HL-60 (cell line): Measurements from ENCODE around the gene UBE2QL1.

Source experiments
- DNase-seq, 2 experiments: peaks; one replicate each; pipeline ENCODE4 v3.0.0-alpha.2; 2010 to 2020; ENCODE audit warnings: low read depth in 1 of 2, low spot score in 1 of 2
- H3K27ac ChIP-seq: fragments of 250-450 bp; sonication (Bioruptor Pico); replicated peaks from 2 replicates; pipeline ENCODE4 v1.5.1; 2020; ENCODE audit warnings: mild to moderate bottlenecking, moderate library complexity
- H3K27me3 ChIP-seq: fragments of 250-450 bp; sonication (Bioruptor Pico); 2 replicates; pipeline ENCODE4 v1.5.1; 2021; ENCODE audit warnings: mild to moderate bottlenecking, moderate library complexity; ENCODE audit not compliant: insufficient read depth, poor library complexity, severe bottlenecking
- H3K4me3 ChIP-seq: replicated peaks from 2 replicates; pipeline ENCODE4 v1.5.1; 2011; ENCODE audit warnings: mild to moderate bottlenecking, control low read depth, low read length; ENCODE audit not compliant: insufficient read depth
- GABPA ChIP-seq: IDR thresholded peaks from 2 replicates; pipeline ENCODE4 v1.6.1; 2012; ENCODE audit warnings: low read depth
- POLR2AphosphoS5 ChIP-seq: IDR thresholded peaks from 2 replicates; pipeline ENCODE4 v1.6.1; 2012; ENCODE audit warnings: low read depth
- SPI1 ChIP-seq: IDR thresholded peaks from 2 replicates; pipeline ENCODE4 v1.6.1; 2012; ENCODE audit warnings: low read depth, mild to moderate bottlenecking, borderline replicate concordance
- TF ChIP-seq, protein P1 (sequence below): IDR thresholded peaks from 2 replicates; pipeline ENCODE4 v1.6.1; 2012; ENCODE audit warnings: low read depth; ENCODE audit not compliant: insufficient replicate concordance
- TF ChIP-seq, protein P2 (sequence below): IDR thresholded peaks from one replicate; pipeline ENCODE4 v1.5.1; 2011; ENCODE audit warnings: low read length, control low read depth, inconsistent platforms; ENCODE audit not compliant: insufficient read depth

The UBE2QL1 gene

DNA sequence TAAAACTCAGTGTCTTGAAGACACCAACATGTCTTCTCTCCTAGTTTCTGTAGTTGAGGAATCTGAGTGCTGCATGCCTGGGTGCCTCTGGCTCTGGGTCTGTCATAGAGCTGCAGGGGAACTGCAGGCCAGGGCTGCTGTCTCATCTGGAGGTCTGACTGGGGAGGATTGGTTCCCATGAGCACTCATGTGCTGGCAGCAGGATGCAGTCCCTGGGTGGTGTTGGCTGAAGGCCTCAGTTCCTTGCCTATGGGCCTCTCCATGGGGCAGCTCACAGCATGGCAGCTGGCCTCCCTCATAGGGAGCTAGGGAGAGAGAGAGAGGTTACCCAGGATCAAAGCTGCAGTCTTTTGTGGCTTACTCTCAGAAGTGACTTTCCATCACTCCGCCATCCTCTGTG, 22.6 kb downstream of the UBE2QL1 start:
- DNase-seq: no peak
- Histone ChIP-seq H3K27me3 (peaks cover 2% of the 10 kb centered on the region), H3K4me3 (no peak overlapping the region)

DNA sequence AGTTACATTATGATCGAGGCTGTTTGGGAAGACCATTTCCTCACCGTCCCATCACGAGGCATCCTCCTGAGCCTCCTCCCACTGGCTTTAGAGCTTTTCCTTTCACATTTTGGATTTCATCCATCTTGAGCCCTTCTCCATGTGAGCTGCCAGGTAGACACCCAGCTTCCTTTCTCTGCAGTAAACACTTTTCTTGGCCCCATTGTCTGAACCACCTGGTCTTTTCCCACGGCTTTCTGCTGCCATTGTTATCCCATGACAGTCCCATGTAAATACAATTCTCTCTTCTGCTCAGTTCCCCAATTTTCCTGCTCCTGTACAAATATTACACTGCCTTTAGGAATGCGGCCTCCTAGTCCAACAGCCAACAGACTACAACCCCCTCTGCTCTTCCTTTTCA, 24.1 kb downstream of the UBE2QL1 start:
- H3K27ac ChIP-seq: no peak overlapping the region
- peaks cover 2% of the 10 kb centered on the region for H3K27me3 ChIP-seq
- no peak for DNase-seq
- TF ChIP-seq GABPA (no peak), POLR2AphosphoS5 (no peak), SPI1 (no peak)
- TF ChIP-seq, protein P1, sequence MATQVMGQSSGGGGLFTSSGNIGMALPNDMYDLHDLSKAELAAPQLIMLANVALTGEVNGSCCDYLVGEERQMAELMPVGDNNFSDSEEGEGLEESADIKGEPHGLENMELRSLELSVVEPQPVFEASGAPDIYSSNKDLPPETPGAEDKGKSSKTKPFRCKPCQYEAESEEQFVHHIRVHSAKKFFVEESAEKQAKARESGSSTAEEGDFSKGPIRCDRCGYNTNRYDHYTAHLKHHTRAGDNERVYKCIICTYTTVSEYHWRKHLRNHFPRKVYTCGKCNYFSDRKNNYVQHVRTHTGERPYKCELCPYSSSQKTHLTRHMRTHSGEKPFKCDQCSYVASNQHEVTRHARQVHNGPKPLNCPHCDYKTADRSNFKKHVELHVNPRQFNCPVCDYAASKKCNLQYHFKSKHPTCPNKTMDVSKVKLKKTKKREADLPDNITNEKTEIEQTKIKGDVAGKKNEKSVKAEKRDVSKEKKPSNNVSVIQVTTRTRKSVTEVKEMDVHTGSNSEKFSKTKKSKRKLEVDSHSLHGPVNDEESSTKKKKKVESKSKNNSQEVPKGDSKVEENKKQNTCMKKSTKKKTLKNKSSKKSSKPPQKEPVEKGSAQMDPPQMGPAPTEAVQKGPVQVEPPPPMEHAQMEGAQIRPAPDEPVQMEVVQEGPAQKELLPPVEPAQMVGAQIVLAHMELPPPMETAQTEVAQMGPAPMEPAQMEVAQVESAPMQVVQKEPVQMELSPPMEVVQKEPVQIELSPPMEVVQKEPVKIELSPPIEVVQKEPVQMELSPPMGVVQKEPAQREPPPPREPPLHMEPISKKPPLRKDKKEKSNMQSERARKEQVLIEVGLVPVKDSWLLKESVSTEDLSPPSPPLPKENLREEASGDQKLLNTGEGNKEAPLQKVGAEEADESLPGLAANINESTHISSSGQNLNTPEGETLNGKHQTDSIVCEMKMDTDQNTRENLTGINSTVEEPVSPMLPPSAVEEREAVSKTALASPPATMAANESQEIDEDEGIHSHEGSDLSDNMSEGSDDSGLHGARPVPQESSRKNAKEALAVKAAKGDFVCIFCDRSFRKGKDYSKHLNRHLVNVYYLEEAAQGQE: no peak
- TF ChIP-seq, protein P2, sequence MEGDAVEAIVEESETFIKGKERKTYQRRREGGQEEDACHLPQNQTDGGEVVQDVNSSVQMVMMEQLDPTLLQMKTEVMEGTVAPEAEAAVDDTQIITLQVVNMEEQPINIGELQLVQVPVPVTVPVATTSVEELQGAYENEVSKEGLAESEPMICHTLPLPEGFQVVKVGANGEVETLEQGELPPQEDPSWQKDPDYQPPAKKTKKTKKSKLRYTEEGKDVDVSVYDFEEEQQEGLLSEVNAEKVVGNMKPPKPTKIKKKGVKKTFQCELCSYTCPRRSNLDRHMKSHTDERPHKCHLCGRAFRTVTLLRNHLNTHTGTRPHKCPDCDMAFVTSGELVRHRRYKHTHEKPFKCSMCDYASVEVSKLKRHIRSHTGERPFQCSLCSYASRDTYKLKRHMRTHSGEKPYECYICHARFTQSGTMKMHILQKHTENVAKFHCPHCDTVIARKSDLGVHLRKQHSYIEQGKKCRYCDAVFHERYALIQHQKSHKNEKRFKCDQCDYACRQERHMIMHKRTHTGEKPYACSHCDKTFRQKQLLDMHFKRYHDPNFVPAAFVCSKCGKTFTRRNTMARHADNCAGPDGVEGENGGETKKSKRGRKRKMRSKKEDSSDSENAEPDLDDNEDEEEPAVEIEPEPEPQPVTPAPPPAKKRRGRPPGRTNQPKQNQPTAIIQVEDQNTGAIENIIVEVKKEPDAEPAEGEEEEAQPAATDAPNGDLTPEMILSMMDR: no peak
- H3K4me3 ChIP-seq: no peak overlapping the region

More for the DNA sequence above, 22.6 kb downstream of the UBE2QL1 start:
- TF ChIP-seq, protein P1: no peak
- TF ChIP-seq GABPA (no peak), SPI1 (no peak), POLR2AphosphoS5 (no peak)
- TF ChIP-seq, protein P2: no peak
- no peak overlapping the region for H3K27ac ChIP-seq

DNA sequence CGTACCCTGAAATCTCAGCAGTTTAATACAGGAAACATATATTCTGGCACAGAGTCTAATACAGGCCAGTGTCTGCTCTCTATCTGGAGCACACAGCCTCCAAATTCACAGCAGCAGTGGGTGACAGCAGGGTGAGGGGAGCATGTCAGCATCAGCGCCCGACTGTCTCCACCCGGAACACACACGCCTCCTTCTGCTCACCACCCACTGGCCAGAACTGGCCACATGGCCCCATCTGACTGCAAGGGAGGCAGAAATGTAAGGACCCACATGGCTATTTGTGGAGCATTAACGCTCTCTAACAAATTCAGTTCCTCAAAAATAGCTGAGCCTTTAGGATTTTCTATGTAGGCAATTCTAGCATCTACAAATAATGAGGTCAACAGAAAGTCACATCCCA, 24.6 kb downstream of the UBE2QL1 start:
- no peak overlapping the region for H3K27ac ChIP-seq
- TF ChIP-seq SPI1 (no peak), POLR2AphosphoS5 (no peak), GABPA (no peak)
- TF ChIP-seq, protein P1: no peak
- TF ChIP-seq, protein P2: no peak
- H3K4me3 ChIP-seq: no peak overlapping the region
- H3K27me3 ChIP-seq: peaks cover 2% of the 10 kb centered on the region
- no peak for DNase-seq
